ENCODE results near the gene GMDS.

The GMDS gene

GRCh38 chr6:2038092-2038491 is 207.3 kb downstream of the GMDS start:
- FAIRE-seq: no peak
- no peak for DNase-seq (ENCODE audit: insufficient read length)
- TF ChIP-seq POLR2AphosphoS5 (IDR thresholded peaks at IDR 0.05; ENCODE audit: low read depth, low read length) (no peak), TAF1 (IDR thresholded peaks at IDR 0.05; ENCODE audit: borderline replicate concordance, low read depth, low read length) (no peak), POLR2A (IDR thresholded peaks at IDR 0.05; ENCODE audit: low read depth, low read length) (no peak)

- no peak for TF ChIP-seq POLR2AphosphoS5 (IDR thresholded peaks at IDR 0.05; ENCODE audit: low read depth, low read length)
- no peak for TF ChIP-seq TAF1 (IDR thresholded peaks at IDR 0.05; ENCODE audit: borderline replicate concordance, low read depth, low read length)
- no peak for TF ChIP-seq POLR2A (IDR thresholded peaks at IDR 0.05; ENCODE audit: low read depth, low read length)
- no peak for DNase-seq (ENCODE audit: insufficient read length)
- FAIRE-seq: no peak
Observed at GRCh38 chr6:2037237-2037926, 208.0 kb downstream of the GMDS start.

GRCh38 chr6:2036710-2037023 is 208.7 kb downstream of the GMDS start:
- TF ChIP-seq POLR2A (IDR thresholded peaks at IDR 0.05; ENCODE audit: low read depth, low read length): no peak
- TF ChIP-seq TAF1 (IDR thresholded peaks at IDR 0.05; ENCODE audit: borderline replicate concordance, low read depth, low read length): no peak
- TF ChIP-seq POLR2AphosphoS5 (IDR thresholded peaks at IDR 0.05; ENCODE audit: low read depth, low read length): no peak
- DNase-seq (ENCODE audit: insufficient read length) (no peak), FAIRE-seq (no peak)

GRCh38 chr6:2035826-2036709 is 209.3 kb downstream of the GMDS start:
- FAIRE-seq (no peak), DNase-seq (ENCODE audit: insufficient read length) (no peak)
- TF ChIP-seq POLR2AphosphoS5 (IDR thresholded peaks at IDR 0.05; ENCODE audit: low read depth, low read length): no peak
- no peak for TF ChIP-seq POLR2A (IDR thresholded peaks at IDR 0.05; ENCODE audit: low read depth, low read length)
- TF ChIP-seq TAF1 (IDR thresholded peaks at IDR 0.05; ENCODE audit: borderline replicate concordance, low read depth, low read length): no peak

GRCh38 chr6:2035046-2035445 is 210.4 kb downstream of the GMDS start:
- TF ChIP-seq POLR2AphosphoS5 (IDR thresholded peaks at IDR 0.05; ENCODE audit: low read depth, low read length) (no peak), TAF1 (IDR thresholded peaks at IDR 0.05; ENCODE audit: borderline replicate concordance, low read depth, low read length) (no peak)
- DNase-seq (ENCODE audit: insufficient read length): no peak
- FAIRE-seq: no peak

GRCh38 chr6:2034256-2034655 is 211.1 kb downstream of the GMDS start:
- no peak for TF ChIP-seq POLR2AphosphoS5 (IDR thresholded peaks at IDR 0.05; ENCODE audit: low read depth, low read length)
- no peak for TF ChIP-seq POLR2A (IDR thresholded peaks at IDR 0.05; ENCODE audit: low read depth, low read length)
- TF ChIP-seq TAF1 (IDR thresholded peaks at IDR 0.05; ENCODE audit: borderline replicate concordance, low read depth, low read length): no peak
- FAIRE-seq (no peak), DNase-seq (ENCODE audit: insufficient read length) (no peak)

GRCh38 chr6:2033544-2033943 is 211.9 kb downstream of the GMDS start:
- DNase-seq (ENCODE audit: insufficient read length): no peak
- FAIRE-seq: no peak
- TF ChIP-seq POLR2A (IDR thresholded peaks at IDR 0.05; ENCODE audit: low read depth, low read length) (no peak), POLR2AphosphoS5 (IDR thresholded peaks at IDR 0.05; ENCODE audit: low read depth, low read length) (no peak), TAF1 (IDR thresholded peaks at IDR 0.05; ENCODE audit: borderline replicate concordance, low read depth, low read length) (no peak)

GRCh38 chr6:2030682-2031244 is 214.6 kb downstream of the GMDS start:
- TF ChIP-seq POLR2A (IDR thresholded peaks at IDR 0.05; ENCODE audit: low read depth, low read length) (no peak), POLR2AphosphoS5 (IDR thresholded peaks at IDR 0.05; ENCODE audit: low read depth, low read length) (no peak), TAF1 (IDR thresholded peaks at IDR 0.05; ENCODE audit: borderline replicate concordance, low read depth, low read length) (no peak)

GRCh38 chr6:2029952-2030351 is 215.5 kb downstream of the GMDS start:
- DNase-seq (ENCODE audit: insufficient read length) (no peak), FAIRE-seq (no peak)
- TF ChIP-seq POLR2A (IDR thresholded peaks at IDR 0.05; ENCODE audit: low read depth, low read length) (no peak), POLR2AphosphoS5 (IDR thresholded peaks at IDR 0.05; ENCODE audit: low read depth, low read length) (no peak), TAF1 (IDR thresholded peaks at IDR 0.05; ENCODE audit: borderline replicate concordance, low read depth, low read length) (no peak)

More at GRCh38 chr6:2030682-2031244, 214.6 kb downstream of the GMDS start:
- FAIRE-seq: no peak
- DNase-seq (ENCODE audit: insufficient read length): no peak

- DNase-seq (ENCODE audit: insufficient read length) (no peak), FAIRE-seq (no peak)
- no peak for TF ChIP-seq POLR2A (IDR thresholded peaks at IDR 0.05; ENCODE audit: low read depth, low read length)
- TF ChIP-seq POLR2AphosphoS5 (IDR thresholded peaks at IDR 0.05; ENCODE audit: low read depth, low read length): no peak
- TF ChIP-seq TAF1 (IDR thresholded peaks at IDR 0.05; ENCODE audit: borderline replicate concordance, low read depth, low read length): no peak
Observed at GRCh38 chr6:2029130-2029794, 216.1 kb downstream of the GMDS start.

- TF ChIP-seq TAF1 (IDR thresholded peaks at IDR 0.05; ENCODE audit: borderline replicate concordance, low read depth, low read length) (no peak), POLR2A (IDR thresholded peaks at IDR 0.05; ENCODE audit: low read depth, low read length) (no peak), POLR2AphosphoS5 (IDR thresholded peaks at IDR 0.05; ENCODE audit: low read depth, low read length) (no peak)
- peak; percentile 2 for DNase-seq (ENCODE audit: insufficient read length)
- FAIRE-seq: peak; percentile 89
Observed at GRCh38 chr6:2028457-2029038, 216.9 kb downstream of the GMDS start.

Measured in GM12892 (cell line).